HCT116 (cell line): ENCODE measurements around the gene G6PC3. TPM values are rescaled to one million over a fixed set of nuclear protein-coding genes. Genes with fewer than 3 reads are reported as not detected.

Source experiments
- ATAC-seq: fragments of 200-7000 bp; cut with Tn5 transposase; 2 replicates; pipeline ENCODE4 v1.9.1; 2020; ENCODE audit warnings: mild to moderate bottlenecking, moderate library complexity
- BruUV-seq: library from RNA; stranded (reverse); fragments of 400-500 nt; replicated peaks from 2 replicates; lab custom pipeline; 2021; lab: Mats Ljungman, UMichigan
- CTCF ChIA-PET: fragments of 300-600 bp; sonication (Branson Sonifier 250); formaldehyde crosslinking; loops from one replicate; lab custom pipeline; 2021; ENCODE audit warnings: antibody characterized with exemption; lab: Charles Lee
- POLR2A ChIA-PET: fragments of 300-600, 350-600 bp; sonication (Branson Sonifier 250); formaldehyde crosslinking; loops from one replicate; lab custom pipeline; 2021; ENCODE audit warnings: antibody characterized with exemption; lab: Charles Lee
- RAD21 ChIA-PET, 2 experiments: fragments of 300-600 bp; sonication (Branson Sonifier 250); formaldehyde crosslinking; loops; one replicate each; lab custom pipeline; 2023; ENCODE audit warnings: low total read pairs in 2 of 2; ENCODE audit not compliant: uncharacterized antibody in 2 of 2, unreplicated experiment in 2 of 2, low non-redundant PET in 1 of 2; lab: Charles Lee
- DNase-seq: peaks from one replicate; pipeline ENCODE4 v3.0.0-alpha.2; 2010; ENCODE audit warnings: low read depth, low spot score
- H2AFZ ChIP-seq: fragments of 200-600 bp; shearing (Covaris generic), sonication (generic); 2 replicates; pipeline ENCODE4 v1.6.1; 2017; ENCODE audit warnings: low read depth, mixed run types, mixed read lengths, antibody characterized with exemption, low read length; ENCODE audit not compliant: poor library complexity, severe bottlenecking
- H3K27ac ChIP-seq: 2 replicates; pipeline ENCODE4 v1.5.1; 2012; ENCODE audit warnings: low read depth, low read length
- H3K27me3 ChIP-seq: fragments of 200-600 bp; sonication (generic); 2 replicates; pipeline ENCODE4 v1.6.1; 2016; ENCODE audit warnings: mixed run types, low read length, mixed read lengths; ENCODE audit not compliant: insufficient read depth
- H3K36me3 ChIP-seq, 2 experiments: fragments of 200-500 bp in 1 of 2; fragments of 200-600 bp in 1 of 2; sonication (Bioruptor generic) in 1 of 2; sonication (generic) in 1 of 2; 2 replicates each; pipeline versions ENCODE4 v1.5.1 to v1.6.1; 2014 to 2016; ENCODE audit warnings: low read length in 2 of 2, inconsistent platforms in 1 of 2, mixed read lengths in 1 of 2, mixed run types in 1 of 2; ENCODE audit not compliant: insufficient read depth in 2 of 2, control insufficient read depth in 1 of 2
- H3K4me1 ChIP-seq, 2 experiments: fragments of 200-600 bp in 1 of 2; sonication (generic) in 1 of 2; 2 replicates each; pipeline versions ENCODE4 v1.5.1 to v1.6.1; 2012 to 2017; ENCODE audit warnings: low read length in 2 of 2, inconsistent platforms in 1 of 2, mild to moderate bottlenecking in 1 of 2, mixed read lengths in 1 of 2, mixed run types in 1 of 2, moderate library complexity in 1 of 2; ENCODE audit not compliant: insufficient read depth in 2 of 2, control insufficient read depth in 1 of 2
- H3K4me2 ChIP-seq: fragments of 200-600 bp; sonication (generic); 2 replicates; pipeline ENCODE4 v1.6.1; 2017; ENCODE audit warnings: mixed run types, low read length, mixed read lengths
- H3K4me3 ChIP-seq, 2 experiments: fragments of 200-600 bp in 1 of 2; sonication (generic) in 1 of 2; replicated peaks in 1 of 2; 2 replicates each; pipeline ENCODE4 v1.5.1; 2011 to 2016; ENCODE audit warnings: low read length in 2 of 2, control low read depth in 1 of 2, low read depth in 1 of 2, mild to moderate bottlenecking in 1 of 2, mixed read lengths in 1 of 2, mixed run types in 1 of 2
- H3K79me2 ChIP-seq: fragments of 200-600 bp; sonication (generic); 2 replicates; pipeline ENCODE4 v1.6.1; 2017; ENCODE audit warnings: mild to moderate bottlenecking, mixed run types, low read length, moderate library complexity, mixed read lengths; ENCODE audit not compliant: insufficient read depth
- H3K9ac ChIP-seq: fragments of 200-600 bp; sonication (generic); 2 replicates; pipeline ENCODE4 v1.6.1; 2016; ENCODE audit warnings: low read length, mixed read lengths
- H3K9me2 ChIP-seq: fragments of 200-600 bp; sonication (generic), shearing (Covaris generic); 2 replicates; pipeline ENCODE4 v1.6.1; 2017; ENCODE audit warnings: mixed run types, mild to moderate bottlenecking, moderate library complexity; ENCODE audit not compliant: insufficient read depth
- H3K9me3 ChIP-seq, 2 experiments: fragments of 200-500 bp in 1 of 2; fragments of 200-600 bp in 1 of 2; sonication (Bioruptor generic) in 1 of 2; sonication (generic) in 1 of 2; 2 replicates each; pipeline ENCODE4 v1.6.1; 2014 to 2017; ENCODE audit warnings: low read length in 2 of 2, mixed read lengths in 2 of 2, inconsistent platforms in 1 of 2, low read depth in 1 of 2, mild to moderate bottlenecking in 1 of 2, mixed run types in 1 of 2, moderate library complexity in 1 of 2; ENCODE audit not compliant: control insufficient read depth in 1 of 2, insufficient read depth in 1 of 2
- H4K20me1 ChIP-seq: fragments of 200-600 bp; sonication (generic), shearing (Covaris generic); 2 replicates; pipeline ENCODE4 v1.6.1; 2017; ENCODE audit warnings: mixed run types, mild to moderate bottlenecking, moderate library complexity; ENCODE audit not compliant: insufficient read depth
- CBX3 ChIP-seq: IDR thresholded peaks from 2 replicates; pipeline ENCODE4 v1.6.1; 2012; ENCODE audit warnings: low read depth
- CEBPB ChIP-seq: IDR thresholded peaks from 2 replicates; pipeline ENCODE4 v1.6.1; 2012; ENCODE audit warnings: low read depth
- EGR1 ChIP-seq: IDR thresholded peaks from 2 replicates; pipeline ENCODE4 v1.6.1; 2012; ENCODE audit warnings: low read depth
- ELF1 ChIP-seq: IDR thresholded peaks from 2 replicates; pipeline ENCODE4 v1.6.1; 2012; ENCODE audit warnings: low read depth, borderline replicate concordance
- EZH2 ChIP-seq: fragments of 200-600 bp; sonication (generic); IDR thresholded peaks from 2 replicates; pipeline ENCODE4 v1.6.1; 2017; ENCODE audit warnings: antibody characterized with exemption, mixed run types
- JUND ChIP-seq: IDR thresholded peaks from 2 replicates; pipeline ENCODE4 v1.6.1; 2012
- POLR2A ChIP-seq: IDR thresholded peaks from 2 replicates; pipeline ENCODE4 v1.7.0; 2011; ENCODE audit warnings: borderline replicate concordance; ENCODE audit not compliant: insufficient read depth, insufficient read length; ENCODE audit errors: extremely low read depth
- POLR2AphosphoS5 ChIP-seq: IDR thresholded peaks from 2 replicates; pipeline ENCODE4 v1.6.1; 2011; ENCODE audit warnings: mild to moderate bottlenecking, low read depth, low read length, moderate library complexity
- RAD21 ChIP-seq: IDR thresholded peaks from 2 replicates; pipeline ENCODE4 v1.6.1; 2012; ENCODE audit warnings: low read depth, mild to moderate bottlenecking
- SIN3A ChIP-seq: IDR thresholded peaks from 2 replicates; pipeline ENCODE4 v1.6.1; 2012; ENCODE audit warnings: low read depth
- SP1 ChIP-seq: IDR thresholded peaks from 2 replicates; pipeline ENCODE4 v1.6.1; 2012; ENCODE audit warnings: low read depth
- SRF ChIP-seq: IDR thresholded peaks from 2 replicates; pipeline ENCODE4 v1.6.1; 2012; ENCODE audit warnings: low read depth
- TCF7L2 ChIP-seq: IDR thresholded peaks from 2 replicates; pipeline ENCODE4 v1.7.0; 2011; ENCODE audit warnings: borderline replicate concordance, inconsistent platforms; ENCODE audit not compliant: insufficient read depth, insufficient read length; ENCODE audit errors: extremely low read depth
- ZFX ChIP-seq: fragments of 450-650 bp; IDR thresholded peaks from 2 replicates; pipeline ENCODE4 v1.6.1; 2017
- intact Hi-C: fragments of 100-400 bp; cut with micrococcal nuclease; formaldehyde crosslinking; loops from 2 replicates; pipeline ENCODE4 v1.10.0; 2022
- total RNA-seq: library from RNA; stranded (reverse); gene quantifications from one replicate; pipeline ENCODE4 v1.2.1, GENCODE V29; 2021; ENCODE audit not compliant: unreplicated experiment
- TF ChIP-seq, protein P1 (sequence below): IDR thresholded peaks from 2 replicates; pipeline ENCODE4 v1.6.1; 2012
- TF ChIP-seq, protein P2 (sequence below), 3 experiments: fragments of 200-600 bp in 1 of 3; sonication (generic) in 1 of 3; IDR thresholded peaks in 2 of 3; conservative IDR thresholded peaks in 1 of 3; 2 replicates each; pipeline ENCODE4 v1.5.1; 2012 to 2017; ENCODE audit warnings: low read depth in 2 of 3, low read length in 2 of 3, antibody characterized with exemption in 1 of 3, borderline replicate concordance in 1 of 3, control low read depth in 1 of 3, mild to moderate bottlenecking in 1 of 3, mixed read lengths in 1 of 3, mixed run types in 1 of 3, moderate library complexity in 1 of 3; ENCODE audit not compliant: insufficient read depth in 1 of 3
- TF ChIP-seq, protein P3 (sequence below): IDR thresholded peaks from 2 replicates; pipeline ENCODE4 v1.6.1; 2012

The G6PC3 gene
- total RNA-seq, 1 experiment from 2014 or later, result 50.6 TPM

DNA sequence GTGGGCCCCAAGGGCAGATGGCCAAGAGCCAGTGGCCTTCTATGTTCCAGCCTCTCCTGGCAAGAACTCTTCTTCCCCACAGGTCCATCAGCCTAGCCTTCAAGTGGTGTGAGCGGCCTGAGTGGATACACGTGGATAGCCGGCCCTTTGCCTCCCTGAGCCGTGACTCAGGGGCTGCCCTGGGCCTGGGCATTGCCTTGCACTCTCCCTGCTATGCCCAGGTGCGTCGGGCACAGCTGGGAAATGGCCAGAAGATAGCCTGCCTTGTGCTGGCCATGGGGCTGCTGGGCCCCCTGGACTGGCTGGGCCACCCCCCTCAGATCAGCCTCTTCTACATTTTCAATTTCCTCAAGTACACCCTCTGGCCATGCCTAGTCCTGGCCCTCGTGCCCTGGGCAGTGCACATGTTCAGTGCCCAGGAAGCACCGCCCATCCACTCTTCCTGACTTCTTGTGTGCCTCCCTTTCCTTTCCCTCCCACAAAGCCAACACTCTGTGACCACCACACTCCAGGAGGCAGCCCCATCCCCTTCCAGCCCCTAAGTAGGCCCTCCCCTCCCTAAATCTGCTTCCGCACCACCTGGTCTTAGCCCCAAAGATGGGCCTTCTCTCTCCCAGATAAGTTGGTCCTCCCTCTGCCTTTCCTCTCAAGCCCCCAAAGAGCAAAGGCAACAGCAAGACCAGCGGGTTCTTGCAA lies 5.2 kb downstream of the G6PC3 start (continued):
- TF ChIP-seq EZH2, result no peak
- no peak for TF ChIP-seq TCF7L2
- TF ChIP-seq CEBPB, result no peak
- TF ChIP-seq SRF, result no peak
- no peak for TF ChIP-seq EGR1

DNA sequence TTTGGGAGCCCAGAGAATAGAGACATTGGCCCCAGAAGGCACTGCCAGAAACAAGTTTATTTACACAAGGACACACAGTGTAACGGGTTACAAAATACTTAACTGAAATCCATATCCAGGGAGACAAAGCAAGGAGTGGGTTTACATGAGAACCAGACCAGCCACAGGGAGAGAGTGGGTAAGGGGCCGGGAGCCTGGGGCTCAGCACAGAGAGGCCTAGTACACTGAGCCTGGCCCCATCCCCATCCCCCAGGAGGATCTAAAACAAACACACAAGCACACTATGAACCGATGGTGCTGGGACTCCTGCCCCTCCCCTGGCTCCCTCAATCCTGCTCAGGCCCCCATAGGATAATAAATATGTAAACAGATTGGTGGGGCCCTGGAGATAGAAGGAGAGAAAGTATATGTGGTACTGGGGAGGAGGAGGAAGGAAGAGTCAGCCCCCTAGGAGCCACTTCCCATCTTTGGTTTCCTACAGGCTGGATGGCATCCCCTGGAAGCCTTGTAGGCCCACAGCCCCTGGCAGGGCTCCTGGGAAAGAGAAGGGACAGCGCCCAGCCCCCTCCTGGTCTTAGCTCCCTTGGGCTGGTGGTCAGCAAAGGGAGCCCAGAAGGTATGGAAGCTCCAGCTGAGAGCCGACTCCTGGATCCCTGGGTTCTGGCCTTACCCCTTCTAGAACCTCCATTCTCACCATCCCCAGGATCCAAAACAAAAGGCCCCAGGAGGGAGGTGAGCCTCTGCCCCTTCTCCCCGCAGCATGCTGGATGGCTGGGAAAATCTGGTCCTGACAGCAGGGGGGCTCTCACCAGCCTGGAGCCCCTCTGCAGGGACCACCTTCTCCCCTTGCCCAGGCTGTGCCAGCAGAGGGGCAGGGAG lies 6.4 kb downstream of the G6PC3 start:
- peaks cover 9 to 11% of the 10 kb centered on the region in 2 experiments for H3K4me1 ChIP-seq
- H3K79me2 ChIP-seq, result peaks cover 10% of the 10 kb centered on the region
- no peaks in the 10 kb centered on the region for H3K9me2 ChIP-seq
- DNase-seq, result no peak
- no peak for ATAC-seq
- H3K9me3 ChIP-seq, result no peaks in the 10 kb centered on the region
- no TSS peak for BruUV-seq
- no peaks in the 10 kb centered on the region for H4K20me1 ChIP-seq
- CTCF ChIA-PET, result no interaction called here
- H3K27me3 ChIP-seq, result no peaks in the 10 kb centered on the region
- H2AFZ ChIP-seq, result no peak overlapping the region
- intact Hi-C loops, result no loop called here
- no peak overlapping the region for H3K4me3 ChIP-seq
- no peak overlapping the region for H3K27ac ChIP-seq
- H3K4me2 ChIP-seq, result no peak overlapping the region
- POLR2A ChIA-PET, result no interaction called here
- RAD21 ChIA-PET, result no interaction called here
- no peak overlapping the region for H3K9ac ChIP-seq
- TF ChIP-seq, protein P1, sequence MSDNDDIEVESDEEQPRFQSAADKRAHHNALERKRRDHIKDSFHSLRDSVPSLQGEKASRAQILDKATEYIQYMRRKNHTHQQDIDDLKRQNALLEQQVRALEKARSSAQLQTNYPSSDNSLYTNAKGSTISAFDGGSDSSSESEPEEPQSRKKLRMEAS, result no peak
- TF ChIP-seq, protein P2, sequence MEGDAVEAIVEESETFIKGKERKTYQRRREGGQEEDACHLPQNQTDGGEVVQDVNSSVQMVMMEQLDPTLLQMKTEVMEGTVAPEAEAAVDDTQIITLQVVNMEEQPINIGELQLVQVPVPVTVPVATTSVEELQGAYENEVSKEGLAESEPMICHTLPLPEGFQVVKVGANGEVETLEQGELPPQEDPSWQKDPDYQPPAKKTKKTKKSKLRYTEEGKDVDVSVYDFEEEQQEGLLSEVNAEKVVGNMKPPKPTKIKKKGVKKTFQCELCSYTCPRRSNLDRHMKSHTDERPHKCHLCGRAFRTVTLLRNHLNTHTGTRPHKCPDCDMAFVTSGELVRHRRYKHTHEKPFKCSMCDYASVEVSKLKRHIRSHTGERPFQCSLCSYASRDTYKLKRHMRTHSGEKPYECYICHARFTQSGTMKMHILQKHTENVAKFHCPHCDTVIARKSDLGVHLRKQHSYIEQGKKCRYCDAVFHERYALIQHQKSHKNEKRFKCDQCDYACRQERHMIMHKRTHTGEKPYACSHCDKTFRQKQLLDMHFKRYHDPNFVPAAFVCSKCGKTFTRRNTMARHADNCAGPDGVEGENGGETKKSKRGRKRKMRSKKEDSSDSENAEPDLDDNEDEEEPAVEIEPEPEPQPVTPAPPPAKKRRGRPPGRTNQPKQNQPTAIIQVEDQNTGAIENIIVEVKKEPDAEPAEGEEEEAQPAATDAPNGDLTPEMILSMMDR (IDR thresholded peaks at IDR 0.05 in 2 of 3, conservative IDR thresholded peaks at IDR 0.05 in 1 of 3; ENCODE audit: borderline replicate concordance in 1 of 3, insufficient read depth in 1 of 3, low read depth in 2 of 3, low read length in 2 of 3), result no peak
- TF ChIP-seq JUND (no peak), SIN3A (no peak), ZFX (no peak), TCF7L2 (no peak), POLR2AphosphoS5 (no peak; the same call in 1 of the 2 replicates), SRF (no peak), EZH2 (no peak), SP1 (no peak), CBX3 (no peak), POLR2A (no peak), RAD21 (no peak), ELF1 (no peak), CEBPB (no peak)
- TF ChIP-seq, protein P3, sequence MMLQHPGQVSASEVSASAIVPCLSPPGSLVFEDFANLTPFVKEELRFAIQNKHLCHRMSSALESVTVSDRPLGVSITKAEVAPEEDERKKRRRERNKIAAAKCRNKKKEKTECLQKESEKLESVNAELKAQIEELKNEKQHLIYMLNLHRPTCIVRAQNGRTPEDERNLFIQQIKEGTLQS, result no peak
- TF ChIP-seq, all 23 proteins: peak for 0
- H3K36me3 ChIP-seq, result peaks cover 10 to 12% of the 10 kb centered on the region in 2 experiments; a peak in 2 of 4 replicates
